T-cell (primary cell): ENCODE results near the gene HSPA1L. TPM values are rescaled to one million over a fixed set of nuclear protein-coding genes. Genes with fewer than 3 reads are reported as not detected.

Experiments used
- ATAC-seq, 4 experiments: fragments of 200-7000 bp in 3 of 4; fragments of 150-1000 bp in 1 of 4; cut with Tn5 transposase; replicated peaks in 1 of 4; 1 replicate in 3 of 4; 2 replicates in 1 of 4; pipeline ENCODE4 v1.10.0; 2021; ENCODE audit warnings: moderate library complexity in 3 of 4, mild to moderate bottlenecking in 2 of 4, moderate number of reproducible peaks in 1 of 4
- CTCF ChIA-PET, 2 donors: fragments of 300-600 bp; sonication (Branson Sonifier 250); formaldehyde crosslinking; loops; one replicate each; lab custom pipeline; 2022; ENCODE audit warnings: antibody characterized with exemption in 2 of 2; lab: Charles Lee
- POLR2A ChIA-PET, 2 donors: fragments of 300-600 bp; sonication (Branson Sonifier 250); formaldehyde crosslinking; loops; one replicate each; lab custom pipeline; 2022; ENCODE audit warnings: antibody characterized with exemption in 2 of 2; lab: Charles Lee
- DNase-seq, 35 experiments: peaks; one replicate each; pipeline versions ENCODE4 v3.0.0 to v3.0.0-alpha.2; 2013 to 2023
- H3K27ac ChIP-seq: one replicate; pipeline ENCODE4 v1.5.1; 2013; ENCODE audit warnings: low read length
- H3K27me3 ChIP-seq, 2 experiments: replicated peaks in 1 of 2; 1 replicate in 1 of 2; 2 replicates in 1 of 2; pipeline versions ENCODE4 v1.6.1 to v1.7.0; 2013; ENCODE audit warnings: low read length in 1 of 2, mixed read lengths in 1 of 2; ENCODE audit not compliant: control insufficient read depth in 2 of 2, insufficient read depth in 2 of 2; ENCODE audit errors: extremely low read depth in 1 of 2
- H3K36me3 ChIP-seq, 2 donors: 1 replicate in 1 of 2; 2 replicates in 1 of 2; pipeline versions ENCODE4 v1.6.1 to v1.7.0; 2013; ENCODE audit warnings: low read length in 1 of 2; ENCODE audit not compliant: control insufficient read depth in 2 of 2, insufficient read depth in 1 of 2; ENCODE audit errors: extremely low read depth in 1 of 2
- H3K4me1 ChIP-seq, 2 experiments: 1 replicate in 1 of 2; 2 replicates in 1 of 2; pipeline versions ENCODE4 v1.6.1 to v1.7.0; 2013; ENCODE audit warnings: low read length in 2 of 2, mixed read lengths in 1 of 2; ENCODE audit not compliant: insufficient read depth in 2 of 2, control insufficient read depth in 1 of 2; ENCODE audit errors: extremely low read depth in 1 of 2
- H3K4me3 ChIP-seq, 2 donors: 1 replicate in 1 of 2; 2 replicates in 1 of 2; pipeline versions ENCODE4 v1.5.1 to v1.7.0; 2013; ENCODE audit warnings: mild to moderate bottlenecking in 2 of 2, low read length in 1 of 2, moderate library complexity in 1 of 2; ENCODE audit not compliant: control insufficient read depth in 1 of 2; ENCODE audit errors: extremely low read depth in 1 of 2
- H3K9me3 ChIP-seq: 2 replicates; pipeline ENCODE4 v1.7.0; 2013
- H3K27ac Mint-ChIP-seq, 2 donors: one replicate each; pipeline ENCODE4 v1.8.0; 2020 to 2021; ENCODE audit warnings: mild to moderate bottlenecking in 2 of 2, mixed read lengths in 2 of 2
- H3K27me3 Mint-ChIP-seq, 2 donors: one replicate each; pipeline ENCODE4 v1.8.0; 2021 to 2022; ENCODE audit warnings: mixed read lengths in 2 of 2
- H3K36me3 Mint-ChIP-seq: one replicate; pipeline ENCODE4 v1.8.0; 2021; ENCODE audit warnings: mixed read lengths
- H3K4me1 Mint-ChIP-seq, 3 donors: one replicate each; pipeline ENCODE4 v1.8.0; 2020 to 2022; ENCODE audit warnings: mixed read lengths in 3 of 3, mild to moderate bottlenecking in 1 of 3
- H3K4me3 Mint-ChIP-seq, 3 donors: one replicate each; pipeline ENCODE4 v1.8.0; 2020 to 2022; ENCODE audit warnings: mild to moderate bottlenecking in 3 of 3, mixed read lengths in 3 of 3, moderate library complexity in 3 of 3
- H3K9me3 Mint-ChIP-seq, 3 donors: one replicate each; pipeline ENCODE4 v1.8.0; 2020 to 2022; ENCODE audit warnings: mixed read lengths in 3 of 3
- WGBS: methylation state at CpG from one replicate; pipeline ENCODE4 v1.1.5; 2013; ENCODE audit warnings: missing lambda C conversion rate; ENCODE audit not compliant: insufficient coverage; 5-methylcytosine and 5-hydroxymethylcytosine counted together
- total RNA-seq, 35 experiments: library from RNA in 6 of 35; stranded (reverse) in 6 of 35; fragments of 120-200 nt in 1 of 35; gene quantifications; one replicate each; pipeline versions ENCODE4 v1.2.1 to v1.2.4 and lab custom pipeline; 2013 to 2026

Gene HSPA1L
- total RNA-seq, 5 donors from 2014 or later (not counting 1 experiment from before 2014, with no cell fraction given), result 2.8 to 8.5 (median 8.1) TPM

GRCh38 chr6:31761343-31761742 lies 53.7 kb downstream of the HSPA1L start:
- WGBS, result 100% methylated on average over 4 of the region's 8 CpGs
- CTCF ChIA-PET, result no interaction called here
- H3K27ac Mint-ChIP-seq, result no peak overlapping the region
- Histone ChIP-seq H3K27ac (no peak overlapping the region), H3K4me1 (no peaks in the 10 kb centered on the region), H3K27me3 (no peaks in the 10 kb centered on the region), H3K9me3 (no peaks in the 10 kb centered on the region), H3K36me3 (no peaks in the 10 kb centered on the region), H3K4me3 (no peak overlapping the region)
- ATAC-seq (no peak), DNase-seq (no peak)
- H3K4me1 Mint-ChIP-seq, result peaks cover 0 to 9% (median 0%) of the 10 kb centered on the region in 3 donors
- POLR2A ChIA-PET, result no interaction called here
- no peaks in the 10 kb centered on the region for H3K27me3 Mint-ChIP-seq
- peaks cover 32% of the 10 kb centered on the region for H3K36me3 Mint-ChIP-seq
- H3K9me3 Mint-ChIP-seq, result no peaks in the 10 kb centered on the region
- H3K4me3 Mint-ChIP-seq, result no peak overlapping the region

- Histone ChIP-seq H3K27me3 (no peaks in the 10 kb centered on the region), H3K36me3 (no peaks in the 10 kb centered on the region), H3K27ac (no peak overlapping the region), H3K4me1 (no peaks in the 10 kb centered on the region), H3K4me3 (no peak overlapping the region), H3K9me3 (no peaks in the 10 kb centered on the region)
- Mint-ChIP-seq H3K9me3 (no peaks in the 10 kb centered on the region), H3K27me3 (no peaks in the 10 kb centered on the region), H3K27ac (no peak overlapping the region), H3K4me3 (no peak overlapping the region), H3K36me3 (peaks cover 32% of the 10 kb centered on the region), H3K4me1 (peaks cover 0 to 9% (median 0%) of the 10 kb centered on the region in 3 donors)
- ChIA-PET CTCF (interaction anchor here in 1 of 2 donors (0.7 kb wide), 1 partner anchor 70 kb away, joined by 8 read pairs; no protein-coding TSS in a partner anchor), POLR2A (no interaction called here)
- no CpG with 5 or more reads among the region's 5 CpGs for WGBS
- no peak for ATAC-seq
- DNase-seq, result no peak
Observed at GRCh38 chr6:31760790-31761189, 54.3 kb downstream of the HSPA1L start.

Other genes with a start within 250 kb of the HSPA1L start
- 10 to 100 TPM; 12.5 to 23.9 (median 17.9) TPM for gene LTA, start 243.0 kb downstream of the HSPA1L start, total RNA-seq
- 10 to 100 TPM; 13.8 to 28.0 (median 25.0) TPM for gene TNF, start 239.7 kb downstream of the HSPA1L start, total RNA-seq
- gene LTB, start 232.9 kb downstream of the HSPA1L start, total RNA-seq, result 100 to 1,000 TPM; 398 to 926 (median 813) TPM
- 10 to 100 TPM; 13.4 to 28.0 (median 20.4) TPM for gene LST1, start 229.0 kb downstream of the HSPA1L start, total RNA-seq
- 10 to 100 TPM; 13.6 to 38.0 (median 16.0) TPM for gene NCR3, start 222.3 kb downstream of the HSPA1L start, total RNA-seq
- gene AIF1, start 200.0 kb downstream of the HSPA1L start, total RNA-seq, result 10 to 100 TPM in 4 of 5 donors, 1 to 10 TPM in 1; 7.6 to 54.3 (median 18.1) TPM
- 100 to 1,000 TPM; 222 to 246 (median 230) TPM for gene PRRC2A, start 194.6 kb downstream of the HSPA1L start, total RNA-seq
- gene BAG6, start 162.6 kb downstream of the HSPA1L start, total RNA-seq, result 100 to 1,000 TPM; 257 to 317 (median 301) TPM
- 1 to 10 TPM; 1.4 to 3.6 (median 3.2) TPM for gene APOM, start 159.4 kb downstream of the HSPA1L start, total RNA-seq
- 10 to 100 TPM; 16.3 to 36.2 (median 33.4) TPM for gene C6orf47, start 154.5 kb downstream of the HSPA1L start, total RNA-seq
- 10 to 100 TPM; 13.0 to 27.6 (median 23.3) TPM for gene GPANK1, start 150.3 kb downstream of the HSPA1L start, total RNA-seq
- 100 to 1,000 TPM in 4 of 5 donors, 10 to 100 TPM in 1; 98.4 to 129 (median 126) TPM for gene CSNK2B, start 149.2 kb downstream of the HSPA1L start, total RNA-seq
- gene LY6G5B, start 145.3 kb downstream of the HSPA1L start, total RNA-seq, result 10 to 100 TPM; 29.7 to 50.5 (median 40.9) TPM
- 1 to 10 TPM in 4 of 5 donors, under 1 TPM in 1; 0.75 to 8.8 (median 5.8) TPM for gene LY6G5C, start 134.2 kb downstream of the HSPA1L start, total RNA-seq
- gene ABHD16A, start 112.0 kb downstream of the HSPA1L start, total RNA-seq, result 10 to 100 TPM; 58.2 to 74.4 (median 61.2) TPM
- gene LY6G6F, start 108.4 kb downstream of the HSPA1L start, total RNA-seq, result not detected
- gene LY6G6D, start 99.9 kb downstream of the HSPA1L start, total RNA-seq, result not detected
- not detected for gene LY6G6C, start 93.5 kb downstream of the HSPA1L start, total RNA-seq
- 1 to 10 TPM in 1 of 5 donors, under 1 TPM in 4; 0.26 to 2.6 (median 0.30) TPM for gene MPIG6B, start 91.9 kb downstream of the HSPA1L start, total RNA-seq
- gene DDAH2, start 86.0 kb downstream of the HSPA1L start, total RNA-seq, result 10 to 100 TPM in 4 of 5 donors, 1 to 10 TPM in 1; 9.0 to 13.2 (median 11.5) TPM
- 100 to 1,000 TPM in 4 of 5 donors, 10 to 100 TPM in 1; 89.5 to 146 (median 112) TPM for gene CLIC1, start 78.8 kb downstream of the HSPA1L start, total RNA-seq
- 10 to 100 TPM; 13.7 to 22.4 (median 14.4) TPM for gene MSH5, start 75.3 kb downstream of the HSPA1L start, total RNA-seq
- 10 to 100 TPM in 1 of 5 donors, 1 to 10 TPM in 4; 3.1 to 10.7 (median 4.1) TPM for gene SAPCD1, start 52.6 kb downstream of the HSPA1L start, total RNA-seq
- gene VWA7, start 38.0 kb downstream of the HSPA1L start, total RNA-seq, result 1 to 10 TPM; 1.4 to 8.0 (median 2.1) TPM
- gene VARS1, start 19.5 kb downstream of the HSPA1L start, total RNA-seq, result 10 to 100 TPM; 44.4 to 71.0 (median 62.5) TPM
- gene LSM2, start 8.3 kb downstream of the HSPA1L start, total RNA-seq, result 10 to 100 TPM; 24.2 to 36.4 (median 30.6) TPM
- 100 to 1,000 TPM in 1 of 5 donors, 10 to 100 TPM in 2, 1 to 10 TPM in 2; 8.8 to 117 (median 77.9) TPM for gene HSPA1A, start 260 bp upstream of the HSPA1L start, total RNA-seq
- 100 to 1,000 TPM in 1 of 5 donors, 10 to 100 TPM in 2, 1 to 10 TPM in 2; 6.3 to 105 (median 67.9) TPM for gene HSPA1B, start 12.5 kb upstream of the HSPA1L start, total RNA-seq
- 10 to 100 TPM; 15.9 to 29.2 (median 19.9) TPM for gene NEU1, start 47.5 kb upstream of the HSPA1L start, total RNA-seq
- gene SLC44A4, start 63.7 kb upstream of the HSPA1L start, total RNA-seq, result under 1 TPM in 3 of 5 donors, not detected in 2; 0.13 to 0.96 (median 0.57) TPM
- 10 to 100 TPM; 49.1 to 83.8 (median 78.9) TPM for gene EHMT2, start 82.4 kb upstream of the HSPA1L start, total RNA-seq
- 1 to 10 TPM; 1.0 to 3.5 (median 3.1) TPM for gene ZBTB12, start 86.8 kb upstream of the HSPA1L start, total RNA-seq
- gene C2, start 112.4 kb upstream of the HSPA1L start, total RNA-seq, result 1 to 10 TPM; 1.3 to 5.1 (median 3.7) TPM
- gene CFB, start 130.8 kb upstream of the HSPA1L start, total RNA-seq, result 1 to 10 TPM in 3 of 5 donors, not detected in 2; 1.3 to 2.2 (median 1.8) TPM
- gene NELFE, start 143.7 kb upstream of the HSPA1L start, total RNA-seq, result 10 to 100 TPM; 47.5 to 51.0 (median 49.4) TPM
- gene SKIC2, start 143.9 kb upstream of the HSPA1L start, total RNA-seq, result 100 to 1,000 TPM; 104 to 169 (median 112) TPM
- 10 to 100 TPM; 30.2 to 53.2 (median 35.4) TPM for gene DXO, start 156.9 kb upstream of the HSPA1L start, total RNA-seq
- gene C4A, start 166.8 kb upstream of the HSPA1L start, total RNA-seq, result 10 to 100 TPM in 1 of 5 donors, 1 to 10 TPM in 4; 3.5 to 11.6 (median 6.1) TPM
- 1 to 10 TPM; 5.5 to 8.4 (median 7.5) TPM for gene C4B, start 199.5 kb upstream of the HSPA1L start, total RNA-seq
- gene CYP21A2, start 223.1 kb upstream of the HSPA1L start, total RNA-seq, result 1 to 10 TPM in 3 of 5 donors, under 1 TPM in 2; 0.43 to 2.2 (median 1.6) TPM